Lung (tissue), 12 donors: ENCODE measurements around the gene C1QTNF3. TPM values are rescaled to one million over a fixed set of nuclear protein-coding genes. Genes with fewer than 3 reads are reported as not detected.

ENCODE experiments used
- ATAC-seq: fragments of 200-7000 bp; cut with Tn5 transposase; one replicate; pipeline ENCODE4 v1.9.1; 2020; ENCODE audit warnings: moderate number of reproducible peaks; ENCODE audit not compliant: insufficient read depth, low FRiP score
- DNase-seq, 3 donors: peaks; one replicate each; pipeline ENCODE4 v3.0.0-alpha.2; 2013 to 2017
- H3K27ac ChIP-seq, 2 donors: one replicate each; pipeline ENCODE4 v1.5.1; 2013; ENCODE audit warnings: mild to moderate bottlenecking in 2 of 2, moderate library complexity in 2 of 2, control low read depth in 1 of 2, inconsistent platforms in 1 of 2, low read depth in 1 of 2, low read length in 1 of 2
- H3K27me3 ChIP-seq, 3 donors: one replicate each; pipeline ENCODE4 v1.5.1; 2013; ENCODE audit warnings: low read length in 2 of 3; ENCODE audit not compliant: control insufficient read depth in 3 of 3, insufficient read depth in 3 of 3
- H3K36me3 ChIP-seq, 4 donors: one replicate each; pipeline ENCODE4 v1.5.1; 2013; ENCODE audit warnings: low read length in 4 of 4, mild to moderate bottlenecking in 1 of 4, moderate library complexity in 1 of 4; ENCODE audit not compliant: control insufficient read depth in 4 of 4, insufficient read depth in 4 of 4
- H3K4me1 ChIP-seq, 5 donors: one replicate each; pipeline ENCODE4 v1.5.1; 2013; ENCODE audit warnings: low read length in 5 of 5, mild to moderate bottlenecking in 2 of 5, moderate library complexity in 1 of 5; ENCODE audit not compliant: control insufficient read depth in 5 of 5, insufficient read depth in 5 of 5
- H3K4me3 ChIP-seq: one replicate; pipeline ENCODE4 v1.5.1; 2013; ENCODE audit warnings: mild to moderate bottlenecking, control low read depth, moderate library complexity
- H3K9ac ChIP-seq, 2 donors: one replicate each; pipeline ENCODE4 v1.5.1; 2013; ENCODE audit warnings: low read length in 2 of 2, control low read depth in 1 of 2; ENCODE audit not compliant: insufficient read depth in 1 of 2
- H3K9me3 ChIP-seq, 4 donors: one replicate each; pipeline ENCODE4 v1.5.1; 2013; ENCODE audit warnings: low read length in 3 of 4, mild to moderate bottlenecking in 1 of 4, moderate library complexity in 1 of 4; ENCODE audit not compliant: control insufficient read depth in 4 of 4, insufficient read depth in 3 of 4
- CTCF ChIP-seq: IDR thresholded peaks from 2 replicates; pipeline ENCODE4 v1.5.1; 2012; ENCODE audit warnings: mild to moderate bottlenecking; ENCODE audit errors: control extremely low read depth, extremely low read depth
- WGBS, 2 donors: extraction: QIAGEN DNeasy Blood & Tissue Kit; methylation state at CpG; one replicate each; pipeline ENCODE4 v1.1.7; 2013; 5-methylcytosine and 5-hydroxymethylcytosine counted together
- polyA plus RNA-seq, 2 donors: library from polyadenylated mRNA; stranded (reverse); fragments of 200-250 nt; gene quantifications; one replicate each; pipeline ENCODE4 v1.2.1, GENCODE V29; 2013
- total RNA-seq, 2 donors: library from RNA; depleted of rRNA in 1 of 2; stranded (reverse); fragments of >200 nt in 1 of 2; gene quantifications; one replicate each; pipeline ENCODE4 v1.2.1, GENCODE V29; 2014 to 2021
- donor health status: control.
- donor health status: control.
- donor health status: Bipolar disorder and iron deficiency.
- donor health status: healthy.
- donor health status: DM: yes; HTN: yes; CAD: no.

C1QTNF3 gene
- total and polyA plus RNA-seq, 4 donors = 0.92 to 20.3 (median 3.9) TPM

- no peak for DNase-seq
- Histone ChIP-seq H3K9ac (no peak overlapping the region), H3K4me1 (peaks cover 0 to 10% (median 5%) of the 10 kb centered on the region in 5 donors), H3K27me3 (no peaks in the 10 kb centered on the region), H3K27ac (no peak overlapping the region), H3K9me3 (peaks cover 0 to 2% (median 0%) of the 10 kb centered on the region in 4 donors), H3K36me3 (peaks cover 0 to 6% (median 2%) of the 10 kb centered on the region in 4 donors), H3K4me3 (no peak overlapping the region)
- WGBS, 2 donors = 84 to 92% methylated on average over 5 of the region's 5 CpGs
- no peak for TF ChIP-seq CTCF
- no peak for ATAC-seq
Measured at GRCh38 chr5:34057569-34057968, 14.6 kb upstream of the C1QTNF3 start.

GRCh38 chr5:34057118-34057517 is 14.1 kb upstream of the C1QTNF3 start:
- no peaks in the 10 kb centered on the region for H3K27me3 ChIP-seq
- TF ChIP-seq CTCF = no peak
- H3K27ac ChIP-seq = no peak overlapping the region
- peaks cover 0 to 2% (median 0%) of the 10 kb centered on the region in 4 donors for H3K9me3 ChIP-seq
- 96 to 98% methylated on average over 3 of the region's 3 CpGs for WGBS, 2 donors
- no peak overlapping the region for H3K4me3 ChIP-seq
- H3K4me1 ChIP-seq = peaks cover 0 to 10% (median 5%) of the 10 kb centered on the region in 5 donors
- no peak for DNase-seq
- H3K9ac ChIP-seq = no peak overlapping the region
- ATAC-seq = no peak
- H3K36me3 ChIP-seq = peaks cover 0 to 6% (median 2%) of the 10 kb centered on the region in 4 donors

- 82 to 86% methylated on average over 3 of the region's 3 CpGs for WGBS, 2 donors
- H3K27me3 ChIP-seq = no peaks in the 10 kb centered on the region
- DNase-seq (peak; percentile 38 to 72 (median 56)), ATAC-seq (no peak)
- H3K27ac ChIP-seq = no peak overlapping the region
- no peak overlapping the region for H3K4me3 ChIP-seq
- TF ChIP-seq CTCF = no peak
- peaks cover 0 to 3% (median 3%) of the 10 kb centered on the region in 4 donors for H3K36me3 ChIP-seq
- no peaks in the 10 kb centered on the region for H3K9me3 ChIP-seq
- no peak overlapping the region for H3K9ac ChIP-seq
- peaks cover 0 to 10% (median 5%) of the 10 kb centered on the region in 5 donors for H3K4me1 ChIP-seq
Measured at GRCh38 chr5:34055667-34056066, 12.7 kb upstream of the C1QTNF3 start.

- ATAC-seq (no peak), DNase-seq (no peak)
- WGBS, 2 donors = 94 to 96% methylated on average over 1 of the region's 1 CpG
- Histone ChIP-seq H3K27me3 (no peaks in the 10 kb centered on the region), H3K4me1 (peaks cover 0 to 10% (median 5%) of the 10 kb centered on the region in 5 donors), H3K9me3 (no peaks in the 10 kb centered on the region), H3K4me3 (no peak overlapping the region), H3K36me3 (peaks cover 0 to 4% (median 3%) of the 10 kb centered on the region in 4 donors), H3K9ac (no peak overlapping the region), H3K27ac (no peak overlapping the region)
- TF ChIP-seq CTCF = no peak
Measured at GRCh38 chr5:34054400-34054729, 11.4 kb upstream of the C1QTNF3 start.
